GM18508 (cell line): ENCODE measurements around the gene ETS2.

Experiments
- ATAC-seq: cut with Tn5 transposase; IDR thresholded peaks from one replicate; pipeline ENCODE4 v1.9.1; 2021; ENCODE audit warnings: moderate number of reproducible peaks; ENCODE audit not compliant: insufficient read depth, unreplicated experiment

Gene ETS2

DNA sequence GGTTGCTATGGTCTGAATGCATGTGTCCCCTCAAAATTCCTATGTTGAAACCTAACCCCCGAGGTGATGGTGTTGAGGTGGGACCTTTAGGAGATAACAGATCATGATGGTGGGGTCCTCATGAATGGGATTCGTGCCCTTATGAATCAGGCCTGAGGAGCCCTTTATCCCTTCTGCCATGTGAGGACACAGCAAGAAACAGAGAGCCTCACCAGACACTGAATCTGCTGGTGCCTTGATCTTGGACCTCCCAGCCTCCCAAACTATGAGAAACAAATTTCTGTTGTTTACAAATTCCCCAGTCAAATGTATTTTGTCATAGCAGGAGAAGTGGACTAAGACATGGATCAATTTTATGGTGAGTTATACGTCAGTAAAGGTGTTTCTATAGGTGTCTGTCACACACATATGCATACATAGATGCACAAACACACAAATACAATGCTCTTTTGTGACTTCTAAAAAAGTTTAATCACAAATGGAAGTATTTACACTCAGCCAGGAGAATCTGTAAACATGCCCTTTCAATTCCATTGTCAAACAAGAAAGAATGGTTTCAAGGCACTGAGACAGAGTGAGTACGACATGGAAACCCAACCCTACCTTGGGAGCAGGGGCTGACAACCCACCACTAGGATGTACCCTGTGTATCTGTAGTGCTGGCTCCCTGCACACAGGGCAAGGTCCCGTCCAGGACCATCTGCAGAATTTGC is 5.5 kb upstream of the ETS2 start:
- no peak for ATAC-seq

DNA sequence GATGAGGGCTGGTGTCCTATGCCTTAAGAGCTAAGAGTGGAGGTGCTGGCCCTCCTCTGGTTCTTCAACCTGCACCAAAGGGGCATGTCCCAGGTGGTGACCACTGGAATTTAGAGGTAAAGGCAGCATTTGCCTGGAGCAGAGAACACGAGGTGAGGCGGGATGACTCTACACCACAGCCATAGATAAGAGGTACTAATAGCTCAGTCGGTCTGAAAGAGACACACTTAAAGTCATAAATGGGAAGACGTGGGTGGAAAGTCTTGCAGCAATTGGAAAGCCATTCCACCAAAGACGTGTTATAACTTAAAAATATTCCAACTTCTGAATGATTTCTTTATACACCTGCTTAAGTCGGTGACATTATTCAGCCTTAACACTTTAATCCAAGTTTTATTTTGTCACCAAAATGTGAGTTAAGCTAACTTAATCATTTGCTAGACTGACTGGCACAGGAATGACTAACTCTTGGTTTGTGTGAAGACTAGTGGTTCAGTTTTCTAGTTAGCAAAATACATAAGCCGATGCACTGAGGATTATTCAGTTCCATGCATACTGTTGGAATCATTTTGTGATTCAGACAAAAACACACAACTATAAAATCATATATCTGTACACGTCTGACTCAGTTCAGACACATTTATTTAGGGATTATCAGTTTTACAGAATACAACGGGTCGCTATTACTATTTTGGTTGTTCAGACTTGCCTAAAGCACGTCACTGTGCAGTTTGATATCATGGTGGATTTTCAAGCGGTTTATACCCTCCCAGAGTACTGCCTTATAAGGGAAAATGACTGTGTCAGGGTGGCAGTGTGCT is 4.6 kb upstream of the ETS2 start:
- no peak for ATAC-seq

DNA sequence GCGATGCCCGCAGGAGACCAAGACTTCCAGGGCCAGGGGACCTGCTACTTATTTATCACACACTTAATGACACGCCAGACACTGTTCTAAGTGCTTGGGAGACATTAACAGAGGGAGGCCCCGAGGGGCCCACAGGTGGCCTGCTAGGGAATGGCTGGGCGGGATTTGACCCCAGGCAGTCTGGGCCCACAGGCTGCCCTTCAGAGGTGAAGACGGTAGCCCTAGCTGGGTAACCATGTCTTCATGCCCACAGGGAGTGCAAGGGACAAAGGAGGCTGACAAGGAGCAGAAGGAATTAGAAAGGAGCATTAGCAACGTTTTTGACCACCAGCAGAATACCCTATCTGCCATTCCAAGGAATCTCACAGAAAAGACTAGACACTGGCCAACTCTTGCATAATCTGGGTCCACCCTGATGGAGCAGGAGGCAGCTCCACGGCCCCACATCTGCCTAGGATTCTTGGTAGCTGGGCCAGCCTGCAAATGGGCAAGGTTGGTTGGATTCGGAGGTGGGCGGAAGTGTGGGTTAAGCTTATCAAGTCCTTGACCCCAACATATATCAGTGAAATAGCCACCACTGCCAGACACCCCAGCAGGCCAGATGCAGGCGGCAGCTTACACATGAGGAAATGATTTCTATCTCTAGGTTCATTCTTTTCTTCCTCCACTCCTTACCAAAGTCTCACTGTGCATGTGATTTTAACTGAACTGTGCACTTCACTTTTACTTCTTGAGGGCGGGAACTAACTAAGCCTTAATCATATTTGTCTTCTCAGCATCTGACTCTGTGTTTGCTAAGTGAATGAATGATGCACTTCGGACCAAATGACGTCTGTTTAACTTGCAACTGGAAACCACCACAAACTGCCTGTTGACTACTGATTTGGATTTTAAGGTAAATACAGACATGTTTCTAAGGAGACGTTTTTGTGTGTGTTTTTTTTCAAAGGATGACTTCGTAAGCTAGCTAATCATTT is 3.4 kb upstream of the ETS2 start:
- no peak for ATAC-seq

DNA sequence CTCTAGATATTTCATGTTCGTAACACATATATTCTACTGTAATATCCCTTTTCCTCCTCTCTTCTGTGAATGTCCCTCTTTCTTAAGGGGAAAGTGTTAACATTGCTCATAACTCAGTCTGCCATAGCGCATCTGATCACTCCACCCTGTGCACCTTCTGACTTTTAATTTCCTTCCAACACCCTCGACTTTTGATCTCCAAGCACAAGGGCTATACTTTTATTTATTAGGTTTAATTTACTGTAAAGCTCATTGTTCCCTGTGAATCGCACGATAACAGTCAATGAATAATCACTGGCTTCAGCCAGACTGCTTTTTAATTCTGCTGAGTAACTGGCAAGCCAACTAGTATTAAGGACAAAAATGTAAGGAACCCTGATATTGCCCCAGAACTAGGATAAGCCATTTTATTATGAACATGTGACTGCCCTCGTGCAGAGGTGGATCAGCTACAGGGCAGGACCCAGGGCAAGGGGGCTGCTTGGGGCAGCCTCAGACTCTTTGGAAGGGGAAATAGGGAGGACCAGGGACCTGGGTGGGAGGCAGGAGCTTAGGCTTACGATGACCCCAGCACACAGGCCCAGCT is 2.6 kb upstream of the ETS2 start:
- ATAC-seq, result no peak

DNA sequence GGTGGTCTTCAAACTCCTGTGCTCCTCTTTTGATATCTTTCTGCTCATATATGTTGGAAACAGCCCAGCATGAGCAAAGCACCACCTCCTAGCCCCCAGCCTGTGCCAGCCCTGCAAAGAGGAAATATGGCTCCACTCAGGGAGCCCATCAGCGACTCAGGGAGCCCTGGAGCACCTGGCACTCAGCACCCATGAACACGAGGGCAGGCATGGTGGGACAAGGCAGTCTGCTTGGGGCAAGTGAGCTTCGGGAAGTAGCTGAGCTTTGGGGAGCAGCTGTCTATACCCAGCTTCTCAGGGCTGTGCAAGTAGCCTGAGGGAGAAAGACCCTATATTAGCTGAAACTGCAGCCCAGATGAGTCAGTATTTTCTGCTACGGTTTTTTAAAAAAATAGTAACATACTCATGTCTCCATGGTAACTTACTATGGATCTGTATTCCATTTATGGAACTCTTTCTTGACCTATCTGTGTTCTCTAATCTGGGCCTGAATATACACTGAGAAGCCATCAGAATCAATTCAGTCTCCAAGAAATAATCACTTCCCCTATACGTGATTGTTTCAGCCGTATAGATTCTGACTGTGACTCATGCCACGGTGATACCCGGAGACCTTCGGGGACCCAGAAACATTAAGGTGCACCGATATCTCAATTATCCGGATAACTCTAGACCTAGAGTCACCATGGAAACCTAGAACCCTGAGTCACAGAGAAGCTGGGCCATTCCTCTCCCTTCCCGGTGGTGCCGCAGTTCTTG is 1.5 kb upstream of the ETS2 start:
- no peak for ATAC-seq

DNA sequence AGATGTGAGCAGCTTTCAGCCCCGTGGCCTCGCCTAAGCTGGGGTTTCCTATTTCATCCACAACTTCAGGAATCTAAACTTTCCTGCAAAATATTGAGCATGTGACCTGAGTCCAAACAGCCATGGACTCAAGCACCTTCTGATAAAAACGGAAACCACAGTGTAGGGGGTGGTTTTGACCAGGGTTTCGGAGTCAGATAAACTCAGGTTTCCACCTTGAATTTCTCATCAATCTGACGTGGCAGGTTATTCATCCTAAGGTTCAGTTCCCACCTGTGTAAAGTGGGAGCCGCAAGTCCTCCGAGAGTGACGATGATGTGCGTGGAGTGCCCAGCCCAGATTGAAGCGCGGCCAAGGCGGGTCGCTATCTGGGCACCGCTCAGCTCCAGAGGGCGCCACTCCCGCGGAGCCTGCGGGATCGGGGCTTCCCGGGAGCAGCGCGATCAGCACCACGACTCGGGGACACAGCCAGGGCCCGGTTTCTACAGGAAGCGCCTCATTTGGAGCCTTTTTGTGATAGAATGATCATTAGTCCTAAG is 871 bp upstream of the ETS2 start:
- no peak for ATAC-seq

DNA sequence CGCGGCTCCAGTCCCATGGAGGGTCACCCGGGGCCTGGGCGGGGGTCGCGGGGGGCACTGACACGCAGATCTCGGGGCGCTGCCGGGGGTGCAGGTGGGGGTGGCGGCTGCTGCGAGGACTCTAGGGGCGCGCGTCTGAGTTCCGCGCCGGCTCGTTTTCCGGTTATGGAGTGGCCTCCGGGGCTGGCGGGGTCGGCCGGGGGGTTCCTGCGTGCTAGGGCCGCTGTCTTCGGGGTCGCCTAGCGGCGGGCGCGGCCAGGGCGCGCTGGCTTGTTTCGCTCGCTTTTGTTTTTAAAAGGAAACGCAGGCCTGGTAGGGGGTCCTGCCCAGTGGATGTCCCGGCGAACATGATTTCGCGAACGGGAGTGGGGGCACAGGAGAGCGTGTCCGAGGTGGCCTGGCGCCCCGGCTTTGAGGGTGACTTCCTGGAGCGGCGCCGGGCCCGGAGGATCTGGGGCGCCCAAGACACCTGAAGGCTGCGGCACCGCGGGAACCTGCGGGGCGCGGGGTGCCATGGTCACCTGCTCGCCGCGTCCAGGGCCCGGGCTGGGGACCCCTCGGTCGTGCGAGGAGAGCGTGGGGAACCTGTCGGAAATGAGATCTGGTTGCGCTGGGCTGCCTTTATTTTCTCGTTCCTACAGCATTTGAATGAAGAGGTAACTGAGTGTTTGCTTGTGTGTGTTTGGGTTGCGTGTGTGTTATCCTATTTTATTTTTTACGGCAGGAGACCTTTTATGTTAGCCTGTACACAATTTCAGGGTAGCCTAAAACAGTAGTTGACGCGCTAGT is 618 bp downstream of the ETS2 start:
- no peak for ATAC-seq

DNA sequence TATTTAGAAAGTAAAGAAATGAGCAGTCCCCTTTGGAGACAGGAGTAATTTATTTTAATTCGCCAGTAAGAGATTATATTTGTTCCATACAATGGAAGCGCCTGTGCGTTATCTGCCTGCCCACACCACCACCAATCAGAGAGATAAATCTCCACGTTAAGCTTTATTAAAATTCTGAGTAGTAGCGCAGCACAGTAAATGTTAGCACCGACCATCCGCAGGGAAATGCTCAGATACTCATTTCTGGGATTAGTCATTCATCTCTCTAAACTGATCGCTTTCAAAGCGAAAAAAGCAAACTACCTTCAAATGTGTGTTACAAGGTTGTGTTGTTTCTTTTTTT is 1.2 kb downstream of the ETS2 start:
- no peak for ATAC-seq

DNA sequence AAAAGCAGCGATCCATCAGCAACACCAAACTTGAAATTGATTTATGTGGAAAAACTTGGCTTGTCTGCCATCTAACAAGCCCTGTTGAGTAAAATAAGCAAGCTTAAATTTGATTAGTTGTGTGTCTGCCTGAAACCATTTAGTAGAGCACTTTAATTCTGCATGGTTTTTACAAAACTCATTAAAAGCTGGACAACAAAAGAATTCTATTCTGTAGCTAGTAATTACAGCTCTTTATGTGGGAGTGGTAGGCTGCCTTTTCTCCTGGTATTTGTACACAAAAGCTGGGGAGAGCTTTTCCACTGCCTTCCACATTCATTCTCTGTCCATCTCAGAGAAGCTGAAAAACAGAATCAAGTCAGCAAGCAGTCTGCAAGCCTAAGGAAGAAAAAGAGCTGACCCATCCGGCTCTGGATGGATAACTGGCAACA is 1.7 kb downstream of the ETS2 start:
- ATAC-seq, result no peak

DNA sequence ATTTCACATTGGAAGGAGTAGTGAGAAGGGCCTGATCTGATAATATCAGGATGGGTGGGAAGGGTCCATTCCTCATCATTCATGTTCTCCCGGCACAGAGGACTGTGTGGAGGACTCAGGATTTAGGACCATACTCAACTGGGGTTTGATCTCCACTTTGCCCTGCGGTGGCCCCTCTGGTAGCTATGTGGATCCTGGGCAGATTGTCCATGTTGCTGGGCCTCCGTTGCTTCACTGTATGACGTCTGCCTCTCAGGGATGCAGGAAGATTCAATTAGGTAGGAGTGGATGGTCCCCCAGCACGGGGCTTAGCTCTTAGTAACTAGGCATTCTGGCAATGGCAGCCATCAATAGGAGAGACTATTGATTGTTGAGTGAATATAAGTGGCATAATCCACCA is 2.3 kb downstream of the ETS2 start:
- ATAC-seq, result no peak

DNA sequence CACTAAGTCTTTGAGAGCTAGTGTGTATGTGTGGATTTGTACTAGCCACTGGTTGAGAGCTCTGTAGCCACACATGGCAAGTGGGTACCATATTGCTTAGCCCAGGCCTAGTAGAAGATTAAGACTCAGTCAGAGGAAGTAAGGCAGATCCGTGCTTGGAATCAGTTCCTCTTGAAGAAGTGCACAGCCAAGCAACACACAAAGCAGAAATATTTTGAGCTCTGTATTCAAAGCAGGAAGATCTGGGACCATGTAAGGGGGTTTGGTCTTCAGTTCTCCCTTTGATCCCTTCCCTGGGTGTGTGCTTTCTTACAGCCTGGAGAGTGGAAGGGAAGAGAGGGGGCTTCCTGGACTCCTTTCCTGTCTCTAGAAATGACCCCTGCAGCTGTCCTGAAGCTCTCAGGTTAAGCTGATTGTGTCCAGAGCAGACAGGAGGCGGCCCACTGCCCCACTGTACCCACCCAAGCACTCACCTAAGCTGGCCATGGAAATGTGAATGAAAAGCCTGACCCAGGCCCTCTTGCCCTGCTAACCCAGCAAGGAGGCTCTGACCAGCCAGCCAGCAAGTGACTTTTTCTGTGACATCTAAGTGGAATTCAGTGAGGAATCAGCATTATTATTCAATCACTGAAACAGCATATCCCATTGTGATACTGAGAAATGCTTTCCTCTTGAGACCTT is 3.6 kb downstream of the ETS2 start:
- no peak for ATAC-seq

DNA sequence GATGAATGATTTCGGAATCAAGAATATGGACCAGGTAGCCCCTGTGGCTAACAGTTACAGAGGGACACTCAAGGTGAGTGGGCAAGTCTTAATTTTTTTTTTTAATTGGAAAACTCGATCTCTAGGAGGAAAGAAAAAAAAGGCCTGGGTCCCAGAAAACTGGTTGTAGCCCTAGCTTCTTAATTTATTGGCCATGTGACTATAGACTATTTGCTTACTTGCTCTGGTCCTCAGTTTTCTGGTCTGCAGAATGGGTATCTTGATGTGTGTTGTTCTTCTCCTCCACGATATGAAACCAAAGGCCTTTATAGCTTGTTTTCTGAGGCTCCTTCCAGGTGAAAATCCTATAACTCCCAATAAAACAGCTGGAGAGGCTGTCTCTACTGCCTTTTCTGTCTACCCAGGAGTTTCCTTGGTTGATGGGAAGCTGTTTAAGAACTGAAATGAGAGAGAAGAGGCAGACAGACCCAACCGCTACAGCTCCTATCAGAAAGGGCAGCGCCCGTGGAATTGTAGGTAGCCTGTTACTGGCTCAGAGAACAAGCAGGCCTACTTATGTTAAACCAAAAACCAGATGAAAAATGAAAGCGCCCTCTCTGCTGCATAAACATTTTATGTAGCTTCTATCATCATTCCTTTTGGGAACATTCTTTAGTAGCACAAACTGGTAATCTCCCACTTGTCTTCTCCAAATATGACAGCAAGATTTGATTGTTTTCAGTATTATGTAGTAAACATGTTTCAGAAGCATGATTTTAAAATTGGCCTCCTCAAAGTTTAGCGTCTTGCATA is 4.5 kb downstream of the ETS2 start:
- no peak for ATAC-seq

DNA sequence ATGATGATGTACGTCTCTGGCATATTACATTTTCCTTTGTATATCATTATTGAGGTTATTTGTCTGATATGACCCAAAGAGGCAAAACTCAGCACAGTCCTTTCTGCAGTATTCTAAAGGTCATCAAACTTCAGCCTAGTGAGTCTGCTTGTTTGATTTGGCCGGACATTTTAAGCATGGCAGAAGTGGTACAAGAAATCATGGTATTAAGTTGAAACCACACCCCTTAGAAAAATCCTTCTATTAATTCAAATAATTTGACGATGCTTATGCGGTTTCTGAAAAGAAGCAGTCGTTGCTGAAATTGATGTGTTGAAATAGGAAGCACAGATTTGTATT is 5.1 kb downstream of the ETS2 start:
- no peak for ATAC-seq

DNA sequence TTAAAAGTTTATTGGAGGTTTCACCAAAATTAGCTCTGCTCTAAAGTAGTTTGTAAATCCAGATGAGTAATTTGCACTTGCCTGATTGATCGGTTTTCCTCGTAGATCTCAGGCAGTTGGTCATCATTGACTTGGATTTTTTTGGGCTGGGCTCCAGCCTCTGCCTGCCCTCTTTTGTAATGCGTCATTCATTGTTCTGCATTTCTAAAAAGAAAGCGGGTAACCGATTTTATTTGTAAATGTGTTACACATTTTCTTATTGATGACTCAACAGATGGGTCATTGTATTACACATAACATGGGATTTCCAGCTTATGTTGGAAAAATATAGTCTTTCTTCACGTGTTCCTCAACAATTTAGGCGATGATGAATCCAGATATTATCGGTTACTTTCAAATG is 5.5 kb downstream of the ETS2 start:
- no peak for ATAC-seq

DNA sequence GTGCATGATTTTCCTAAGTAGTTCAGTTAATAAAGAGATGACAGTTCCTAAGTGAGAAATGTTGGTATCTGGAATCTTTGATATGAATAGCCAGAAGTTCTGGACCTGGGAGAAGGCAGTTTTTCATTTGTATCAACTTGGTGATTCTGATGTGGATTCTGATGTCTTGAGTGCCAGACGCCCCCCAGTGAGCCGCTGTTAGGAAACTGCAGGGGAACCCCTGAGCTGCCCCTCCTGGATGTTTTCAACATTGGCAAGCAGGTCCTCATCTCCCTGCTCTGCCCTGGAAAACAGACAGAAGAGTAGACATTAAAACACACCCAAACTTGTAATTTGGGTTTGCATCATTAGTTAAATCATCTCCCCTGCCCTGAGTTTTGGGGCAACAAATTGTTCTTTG is 7.4 kb downstream of the ETS2 start:
- ATAC-seq, result no peak

DNA sequence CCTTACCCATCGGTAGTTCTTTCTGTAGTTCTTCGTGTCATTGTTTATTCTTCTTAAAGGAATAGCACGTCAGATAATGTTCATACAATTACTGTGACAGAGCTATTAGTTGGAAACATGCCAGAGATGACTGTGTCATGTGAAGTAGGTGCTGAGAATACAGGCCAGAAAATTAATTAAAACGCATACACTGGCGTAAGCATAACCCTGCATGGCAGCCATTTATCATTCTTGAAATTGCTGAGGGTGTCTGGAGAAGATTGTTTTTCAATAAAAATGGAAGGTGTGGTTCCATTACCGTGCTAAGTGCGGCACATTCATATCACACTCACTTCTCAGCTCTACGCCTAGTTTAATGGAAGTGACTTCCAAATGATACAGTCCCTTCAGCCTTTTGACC is 7.8 kb downstream of the ETS2 start:
- ATAC-seq, result no peak
